Lower leg skin (tissue), 3 donors: ENCODE results near the gene ICOSLG.

ENCODE experiments used
- POLR2A ChIP-seq, 2 donors: fragments of 450-650 bp; IDR thresholded peaks; one replicate each; pipeline ENCODE4 v1.6.1; 2016 to 2017; ENCODE audit warnings: antibody characterized with exemption in 2 of 2, mild to moderate bottlenecking in 1 of 2, moderate library complexity in 1 of 2
- TF ChIP-seq, protein P1 (sequence below), 3 donors: fragments of 450-650 bp; IDR thresholded peaks; one replicate each; pipeline ENCODE4 v1.5.1; 2016; ENCODE audit warnings: antibody characterized with exemption in 3 of 3, mild to moderate bottlenecking in 3 of 3, moderate library complexity in 2 of 3

GRCh38 chr21:44262338-44263056 is 21.8 kb upstream of the ICOSLG start:
- no peak for TF ChIP-seq POLR2A (IDR thresholded peaks at IDR 0.05)
- TF ChIP-seq, protein P1, sequence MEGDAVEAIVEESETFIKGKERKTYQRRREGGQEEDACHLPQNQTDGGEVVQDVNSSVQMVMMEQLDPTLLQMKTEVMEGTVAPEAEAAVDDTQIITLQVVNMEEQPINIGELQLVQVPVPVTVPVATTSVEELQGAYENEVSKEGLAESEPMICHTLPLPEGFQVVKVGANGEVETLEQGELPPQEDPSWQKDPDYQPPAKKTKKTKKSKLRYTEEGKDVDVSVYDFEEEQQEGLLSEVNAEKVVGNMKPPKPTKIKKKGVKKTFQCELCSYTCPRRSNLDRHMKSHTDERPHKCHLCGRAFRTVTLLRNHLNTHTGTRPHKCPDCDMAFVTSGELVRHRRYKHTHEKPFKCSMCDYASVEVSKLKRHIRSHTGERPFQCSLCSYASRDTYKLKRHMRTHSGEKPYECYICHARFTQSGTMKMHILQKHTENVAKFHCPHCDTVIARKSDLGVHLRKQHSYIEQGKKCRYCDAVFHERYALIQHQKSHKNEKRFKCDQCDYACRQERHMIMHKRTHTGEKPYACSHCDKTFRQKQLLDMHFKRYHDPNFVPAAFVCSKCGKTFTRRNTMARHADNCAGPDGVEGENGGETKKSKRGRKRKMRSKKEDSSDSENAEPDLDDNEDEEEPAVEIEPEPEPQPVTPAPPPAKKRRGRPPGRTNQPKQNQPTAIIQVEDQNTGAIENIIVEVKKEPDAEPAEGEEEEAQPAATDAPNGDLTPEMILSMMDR (IDR thresholded peaks at IDR 0.05): no peak
